Testis (tissue), 3 donors: ENCODE measurements around the gene OR10Z1. TPM values are rescaled to one million over a fixed set of nuclear protein-coding genes. Genes with fewer than 3 reads are reported as not detected.

Source experiments
- DNase-seq: peaks from one replicate; pipeline ENCODE4 v3.0.0-alpha.2; 2019
- H3K27ac ChIP-seq, 2 donors: fragments of 200-600 bp; sonication (generic); one replicate each; pipeline ENCODE4 v1.5.1; 2019
- H3K27me3 ChIP-seq: fragments of 200-600 bp; sonication (generic); one replicate; pipeline ENCODE4 v1.5.1; 2019
- H3K36me3 ChIP-seq: fragments of 200-600 bp; sonication (generic); one replicate; pipeline ENCODE4 v1.5.1; 2017; ENCODE audit warnings: low read depth; ENCODE audit errors: missing control alignments
- H3K4me1 ChIP-seq: fragments of 200-600 bp; sonication (generic); one replicate; pipeline ENCODE4 v1.5.1; 2019
- H3K4me3 ChIP-seq, 2 donors: fragments of 200-600 bp; sonication (generic); one replicate each; pipeline ENCODE4 v1.5.1; 2017 to 2019
- H3K9me3 ChIP-seq: fragments of 200-600 bp; sonication (generic); one replicate; pipeline ENCODE4 v1.5.1; 2017
- POLR2A ChIP-seq: fragments of 450-650 bp; IDR thresholded peaks from one replicate; pipeline ENCODE4 v1.6.1; 2017; ENCODE audit warnings: antibody characterized with exemption, mild to moderate bottlenecking, moderate library complexity
- WGBS, 2 donors: methylation state at CpG; one replicate each; pipeline ENCODE4 v1.1.5; 2018; 5-methylcytosine and 5-hydroxymethylcytosine counted together
- intact Hi-C: fragments of 100-400 bp; cut with DNase I; formaldehyde crosslinking; loops from one replicate; pipeline ENCODE4 v1.15.1; 2023; ENCODE audit warnings: low total_unique reads
- polyA plus RNA-seq: library from polyadenylated mRNA; stranded (reverse); fragments of 350-450 nt; fragmentation: Illumina TruSeq; extraction: RNeasy Lipid Tissue Mini Kit (QIAGEN cat#74804); gene quantifications from one replicate; pipeline ENCODE4 v1.2.3, GENCODE V29; 2014; ENCODE audit warnings: low read depth, low replicate concordance; ENCODE audit not compliant: insufficient read depth
- total RNA-seq, 2 donors: library from RNA; depleted of rRNA; stranded (reverse); fragments of >200 nt; gene quantifications; one replicate each; pipeline ENCODE4 v1.2.3, GENCODE V29; 2016
- TF ChIP-seq, protein P1 (sequence below), 3 experiments: fragments of 450-650 bp in 2 of 3; fragments of 200-600 bp in 1 of 3; sonication (generic) in 1 of 3; IDR thresholded peaks; one replicate each; pipeline ENCODE4 v1.5.1; 2016 to 2019; ENCODE audit warnings: antibody characterized with exemption in 3 of 3, mild to moderate bottlenecking in 2 of 3, moderate library complexity in 1 of 3

Gene OR10Z1
- total and polyA plus RNA-seq, 3 donors from 2014 or later = not detected

- Histone ChIP-seq H3K27me3 (no peaks in the 10 kb centered on the region), H3K4me1 (no peaks in the 10 kb centered on the region), H3K9me3 (no peaks in the 10 kb centered on the region), H3K4me3 (no peak overlapping the region), H3K36me3 (no peaks in the 10 kb centered on the region), H3K27ac (no peak overlapping the region)
- DNase-seq = no peak
- intact Hi-C loops = no loop called here
- WGBS, 2 donors = 96 to 98% methylated on average over 2 of the region's 2 CpGs
- no peak for TF ChIP-seq POLR2A
- TF ChIP-seq, protein P1, sequence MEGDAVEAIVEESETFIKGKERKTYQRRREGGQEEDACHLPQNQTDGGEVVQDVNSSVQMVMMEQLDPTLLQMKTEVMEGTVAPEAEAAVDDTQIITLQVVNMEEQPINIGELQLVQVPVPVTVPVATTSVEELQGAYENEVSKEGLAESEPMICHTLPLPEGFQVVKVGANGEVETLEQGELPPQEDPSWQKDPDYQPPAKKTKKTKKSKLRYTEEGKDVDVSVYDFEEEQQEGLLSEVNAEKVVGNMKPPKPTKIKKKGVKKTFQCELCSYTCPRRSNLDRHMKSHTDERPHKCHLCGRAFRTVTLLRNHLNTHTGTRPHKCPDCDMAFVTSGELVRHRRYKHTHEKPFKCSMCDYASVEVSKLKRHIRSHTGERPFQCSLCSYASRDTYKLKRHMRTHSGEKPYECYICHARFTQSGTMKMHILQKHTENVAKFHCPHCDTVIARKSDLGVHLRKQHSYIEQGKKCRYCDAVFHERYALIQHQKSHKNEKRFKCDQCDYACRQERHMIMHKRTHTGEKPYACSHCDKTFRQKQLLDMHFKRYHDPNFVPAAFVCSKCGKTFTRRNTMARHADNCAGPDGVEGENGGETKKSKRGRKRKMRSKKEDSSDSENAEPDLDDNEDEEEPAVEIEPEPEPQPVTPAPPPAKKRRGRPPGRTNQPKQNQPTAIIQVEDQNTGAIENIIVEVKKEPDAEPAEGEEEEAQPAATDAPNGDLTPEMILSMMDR (IDR thresholded peaks at IDR 0.05) = no peak
Measured at GRCh38 chr1:158600735-158601134, 4.3 kb upstream of the OR10Z1 start.

- Histone ChIP-seq H3K4me1 (no peaks in the 10 kb centered on the region), H3K27me3 (no peaks in the 10 kb centered on the region), H3K36me3 (no peaks in the 10 kb centered on the region), H3K9me3 (no peaks in the 10 kb centered on the region), H3K4me3 (no peak overlapping the region), H3K27ac (no peak overlapping the region)
- WGBS, 2 donors = 81 to 88% methylated on average over 1 of the region's 1 CpG
- intact Hi-C loops = no loop called here
- DNase-seq = no peak
- no peak for TF ChIP-seq POLR2A
- TF ChIP-seq, protein P1 (IDR thresholded peaks at IDR 0.05) = no peak
Measured at GRCh38 chr1:158607296-158607695, 2.2 kb downstream of the OR10Z1 start.

- Histone ChIP-seq H3K4me3 (no peak overlapping the region), H3K27me3 (no peaks in the 10 kb centered on the region), H3K4me1 (no peaks in the 10 kb centered on the region), H3K27ac (no peak overlapping the region), H3K9me3 (no peaks in the 10 kb centered on the region), H3K36me3 (no peaks in the 10 kb centered on the region)
- TF ChIP-seq, protein P1 (IDR thresholded peaks at IDR 0.05) = no peak
- TF ChIP-seq POLR2A = no peak
- DNase-seq = no peak
- intact Hi-C loops = no loop called here
- 68 to 77% methylated on average over 3 of the region's 3 CpGs for WGBS, 2 donors
Measured at GRCh38 chr1:158611916-158612315, 6.8 kb downstream of the OR10Z1 start.

DNA sequence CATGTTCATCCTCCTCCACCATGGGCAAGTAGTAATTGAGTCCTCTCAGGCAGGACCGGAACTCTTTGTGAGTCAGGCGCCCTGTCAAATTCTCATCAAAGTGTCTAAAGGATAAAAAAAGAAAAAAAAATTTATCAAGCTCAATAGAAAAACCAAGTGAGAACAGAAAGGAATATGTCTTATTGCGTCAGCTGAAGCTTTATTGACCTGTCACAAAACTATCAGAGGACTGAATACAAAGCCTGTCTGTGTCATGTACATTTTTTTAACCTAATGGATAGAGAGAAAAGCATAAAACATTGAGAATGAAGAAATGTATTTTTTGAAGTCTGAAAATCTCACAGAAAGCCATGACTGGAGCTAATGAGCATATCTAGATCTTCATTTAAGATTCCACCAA, 8.7 kb downstream of the OR10Z1 start:
- DNase-seq = no peak
- Histone ChIP-seq H3K9me3 (no peaks in the 10 kb centered on the region), H3K36me3 (no peaks in the 10 kb centered on the region), H3K27me3 (no peaks in the 10 kb centered on the region), H3K4me1 (no peaks in the 10 kb centered on the region), H3K27ac (no peak overlapping the region), H3K4me3 (no peak overlapping the region)
- intact Hi-C loops = no loop called here
- 91 to 97% methylated on average over 3 of the region's 3 CpGs for WGBS, 2 donors
- TF ChIP-seq, protein P1 (IDR thresholded peaks at IDR 0.05) = no peak
- TF ChIP-seq POLR2A = no peak

DNA sequence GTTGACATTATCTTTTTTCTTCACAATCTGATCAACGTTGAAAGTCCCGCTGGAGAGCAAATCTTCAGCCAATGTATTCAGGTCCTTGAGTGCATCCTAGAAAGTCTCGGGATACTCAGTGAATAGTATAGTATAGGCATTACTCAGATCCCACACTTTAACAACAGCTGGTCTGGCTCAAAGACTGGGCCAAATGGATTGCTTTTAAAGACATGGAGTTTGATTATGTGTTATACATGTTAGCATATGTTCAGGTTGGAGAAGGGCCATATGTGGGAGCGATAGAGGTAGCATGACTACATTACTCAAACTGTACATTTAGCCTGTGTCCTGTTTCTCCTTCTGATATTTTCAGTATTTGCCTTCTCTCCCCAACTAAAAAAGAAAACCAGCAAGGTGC, 33.1 kb downstream of the OR10Z1 start:
- no peaks in the 10 kb centered on the region for H3K36me3 ChIP-seq
- no peaks in the 10 kb centered on the region for H3K27me3 ChIP-seq
- no peaks in the 10 kb centered on the region for H3K4me1 ChIP-seq
- no peak for DNase-seq
- intact Hi-C loops = no loop called here
- H3K9me3 ChIP-seq = no peaks in the 10 kb centered on the region
- TF ChIP-seq, protein P1 (IDR thresholded peaks at IDR 0.05) = no peak
- TF ChIP-seq POLR2A = no peak
- 78 to 87% methylated on average over 4 of the region's 4 CpGs for WGBS, 2 donors
- no peak overlapping the region for H3K27ac ChIP-seq
- H3K4me3 ChIP-seq = no peak overlapping the region
